NCI-H226 (cell line): ENCODE data around the gene MSI2.
"Not testable (repeated sequence)": the region's sequence is repeated elsewhere in the genome, so short reads cannot be mapped to it uniquely, and the experiment has no call there.

Experiments used
- DNase-seq: peaks from one replicate; pipeline ENCODE4 v3.0.0-alpha.2; 2015

MSI2 gene

DNA sequence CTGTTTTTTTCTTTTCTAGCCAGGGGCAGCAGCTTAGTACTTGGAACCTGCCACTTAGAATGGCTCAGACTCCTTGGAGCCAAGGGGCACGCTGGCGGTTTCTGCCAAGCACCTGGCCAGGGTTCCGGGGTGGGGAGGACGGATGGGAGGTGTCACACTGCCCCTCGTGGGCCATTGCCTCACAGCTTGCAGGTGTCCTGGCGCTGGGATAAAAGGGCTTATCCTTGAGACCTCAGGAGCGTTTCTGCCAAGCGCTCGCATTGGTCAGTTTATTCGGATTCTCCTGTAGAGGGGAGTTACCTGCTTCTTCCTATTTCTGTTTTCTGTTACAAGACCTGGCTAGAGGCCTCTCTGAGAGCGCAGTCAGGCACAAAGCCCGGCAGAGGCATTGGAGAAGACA is 234.6 kb downstream of the MSI2 start:
- no peak for DNase-seq

DNA sequence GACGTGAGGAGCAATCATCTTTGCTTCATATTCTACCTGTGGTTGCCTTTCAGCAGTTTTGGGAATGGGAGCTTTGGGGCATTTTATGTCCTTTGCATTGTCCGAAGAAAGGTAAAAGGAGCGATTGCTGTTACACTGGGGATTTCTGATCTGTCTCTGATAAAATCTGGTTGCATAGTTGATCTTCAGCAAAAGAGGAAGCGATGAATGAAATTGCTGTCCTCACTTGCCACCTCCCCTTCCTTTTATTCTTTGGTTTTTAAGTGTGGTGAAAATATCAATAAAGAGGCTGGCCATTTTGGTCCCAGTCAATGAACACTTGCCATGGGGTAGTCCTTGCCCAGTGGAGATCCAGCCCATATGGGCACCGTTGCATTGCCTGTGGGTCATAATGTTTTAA is 236.8 kb downstream of the MSI2 start:
- no peak for DNase-seq

DNA sequence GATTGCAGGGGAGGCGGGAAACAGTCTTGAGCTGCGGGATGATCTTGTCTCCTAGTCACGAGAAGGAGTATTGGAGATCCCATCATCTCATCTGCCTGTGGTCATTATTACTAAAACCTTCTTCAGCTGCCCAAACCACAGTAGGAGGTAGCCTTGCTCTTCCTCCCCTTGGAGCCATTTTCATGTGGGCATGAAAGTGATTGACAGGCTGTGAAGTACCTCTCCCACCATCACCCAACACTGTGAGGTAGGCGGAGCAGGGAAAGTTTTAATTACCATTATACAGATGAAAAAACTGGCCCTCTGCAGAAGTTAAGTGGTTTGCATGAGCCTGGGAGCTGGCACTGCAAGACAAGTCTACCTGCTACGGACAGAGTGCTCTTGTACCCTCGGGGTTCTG is 237.3 kb downstream of the MSI2 start:
- no peak for DNase-seq

DNA sequence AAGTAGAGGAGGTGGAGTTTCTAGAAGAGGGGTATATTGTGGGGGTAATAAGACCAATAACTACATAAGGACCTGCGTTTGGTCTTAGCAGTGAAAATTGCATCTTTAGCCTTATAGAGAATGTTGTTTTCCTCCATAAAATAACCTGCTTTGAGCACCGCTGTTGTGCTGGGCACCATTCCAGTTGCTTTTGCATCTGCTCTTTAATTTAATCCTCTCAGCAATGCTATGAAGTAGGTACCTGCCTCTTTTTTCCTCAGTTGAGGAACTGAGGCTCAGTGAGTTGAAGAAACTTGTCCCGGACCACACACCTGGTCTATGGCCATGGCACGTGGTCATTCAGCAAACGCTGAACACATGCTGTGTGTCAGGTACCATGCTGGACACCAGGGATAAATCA is 238.1 kb downstream of the MSI2 start:
- no peak for DNase-seq

DNA sequence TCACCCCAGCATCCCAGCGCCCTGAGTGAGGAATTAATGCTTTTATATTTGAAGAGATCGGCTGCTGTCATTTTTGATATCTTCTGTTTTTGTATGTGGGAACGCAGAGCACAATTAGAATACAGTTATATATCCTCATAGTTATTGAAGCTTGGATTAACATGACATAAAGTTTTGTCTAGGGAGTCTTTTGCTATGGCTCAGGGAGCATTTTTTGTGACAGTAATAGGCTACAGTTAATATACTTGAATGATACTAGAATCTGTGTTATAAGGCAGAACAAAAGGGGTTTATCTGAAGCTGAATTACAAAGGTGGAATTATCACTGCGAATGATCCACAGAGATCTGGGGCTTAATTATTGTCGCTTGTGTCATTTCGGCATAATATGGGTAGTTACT is 239.4 kb downstream of the MSI2 start:
- no peak for DNase-seq

DNA sequence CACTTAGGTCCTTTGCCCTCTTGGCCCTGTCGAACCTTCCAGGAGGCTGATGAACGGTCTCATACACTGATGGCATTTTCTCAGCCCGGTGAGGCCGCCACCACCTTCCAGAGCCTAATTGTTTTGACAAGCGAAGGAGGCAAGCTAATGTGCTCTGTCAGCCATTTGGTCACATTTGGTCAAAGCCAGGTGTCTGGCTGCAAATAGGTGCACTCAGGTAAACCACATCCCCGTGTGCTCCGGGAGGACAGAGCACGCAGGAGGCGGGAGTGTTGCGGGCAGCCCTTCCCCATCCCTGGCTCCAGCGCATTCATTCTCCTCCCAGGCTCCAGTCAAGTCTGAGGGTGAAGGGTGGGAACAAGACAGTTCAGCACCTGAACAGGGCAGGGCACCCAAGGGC is 240.1 kb downstream of the MSI2 start:
- DNase-seq = no peak

DNA sequence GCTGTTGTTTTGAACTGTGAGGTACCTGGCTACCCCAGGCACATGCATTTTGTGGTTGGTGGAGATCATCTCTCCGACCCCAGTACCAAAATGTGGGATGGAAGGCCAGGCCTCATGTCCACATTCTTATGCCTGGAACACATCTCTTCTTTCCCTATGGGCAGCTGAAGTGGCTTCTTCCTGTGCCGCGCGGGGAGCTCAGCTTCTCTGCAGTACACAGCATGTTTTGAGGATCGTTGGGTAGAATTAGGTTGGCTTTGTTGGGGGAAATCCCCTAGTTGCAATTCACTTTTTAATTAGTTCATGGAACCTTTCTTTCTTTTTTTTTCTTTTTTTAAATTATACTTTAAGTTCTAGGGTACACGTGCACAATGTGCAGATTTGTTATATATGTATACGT is 242.1 kb downstream of the MSI2 start:
- DNase-seq = no peak

DNA sequence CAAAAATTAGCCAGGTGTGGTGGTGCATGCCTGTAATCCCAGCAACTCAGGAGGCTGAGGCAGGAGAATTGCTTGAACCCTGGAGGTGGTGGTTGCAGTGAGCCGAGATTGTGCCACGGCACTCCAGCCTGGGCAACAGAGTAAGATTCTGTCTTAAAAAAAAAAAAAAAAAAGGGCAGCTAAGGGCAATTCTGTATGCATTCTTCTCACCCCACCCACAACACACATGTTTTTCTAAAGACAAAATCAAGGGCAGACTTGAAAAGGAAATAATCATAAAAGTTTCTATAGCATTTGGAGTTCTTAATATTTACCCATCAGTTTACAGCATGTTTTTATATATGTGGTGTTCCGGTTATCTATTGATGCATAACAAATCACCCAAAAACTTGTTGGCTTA is 242.9 kb downstream of the MSI2 start:
- DNase-seq = not testable (repeated sequence)

DNA sequence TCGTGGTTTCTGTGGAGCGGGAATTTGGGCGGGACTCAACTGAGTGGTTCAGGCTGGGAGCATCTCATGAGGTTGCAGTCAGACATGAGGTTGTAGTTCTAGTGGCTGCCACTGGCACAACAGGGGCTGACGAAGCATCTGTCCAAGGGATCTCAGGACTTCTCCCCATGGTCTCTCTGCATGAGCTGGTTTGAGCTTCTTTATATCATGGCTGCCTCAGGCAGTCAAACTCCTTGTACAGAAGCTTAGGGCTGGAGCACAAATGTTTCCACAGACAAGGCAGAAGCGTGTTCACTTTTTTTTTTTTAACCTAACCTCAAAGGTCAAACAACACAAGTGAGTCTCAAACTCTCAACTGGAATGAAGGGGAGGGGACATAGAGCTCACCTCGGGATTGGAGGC is 243.3 kb downstream of the MSI2 start:
- no peak for DNase-seq

DNA sequence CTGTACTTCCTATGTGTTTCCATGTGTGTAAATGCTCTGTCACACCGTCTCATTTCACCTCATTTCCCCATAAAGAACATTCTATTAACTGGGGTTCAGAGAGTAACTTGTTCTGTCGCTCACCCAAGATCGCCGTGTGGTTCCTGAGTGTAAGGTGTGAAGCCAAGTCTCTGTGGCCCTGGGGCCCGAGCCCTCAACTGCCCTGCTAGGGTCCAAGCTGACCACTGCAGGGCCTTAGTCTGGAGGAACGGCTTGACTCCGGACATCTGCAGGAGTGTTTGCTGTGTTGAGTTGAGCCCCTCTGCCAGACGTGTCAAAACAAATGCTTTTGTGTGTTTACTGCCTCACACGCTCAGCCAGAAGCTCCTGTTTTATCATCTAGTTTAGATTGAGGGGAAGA is 244.7 kb downstream of the MSI2 start:
- no peak for DNase-seq

DNA sequence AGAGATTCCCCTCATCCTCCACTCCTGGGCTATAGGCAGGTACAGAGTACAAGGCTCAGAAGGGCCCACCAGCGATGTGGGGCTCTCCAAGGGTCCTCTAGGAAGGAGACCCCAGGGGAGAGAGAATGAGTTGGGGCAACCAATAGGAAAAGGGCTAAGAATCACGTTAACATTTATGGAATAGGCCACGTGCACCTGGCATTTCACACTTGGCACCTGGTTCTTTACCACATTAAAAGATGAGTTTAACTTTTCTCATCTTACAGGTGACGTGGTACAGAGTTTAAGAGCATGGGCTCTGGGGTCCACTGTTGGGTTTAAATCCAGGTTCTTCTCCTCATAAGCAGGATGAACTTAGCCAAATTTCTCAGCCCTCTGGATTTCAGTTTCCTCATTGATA is 245.7 kb downstream of the MSI2 start:
- no peak for DNase-seq

DNA sequence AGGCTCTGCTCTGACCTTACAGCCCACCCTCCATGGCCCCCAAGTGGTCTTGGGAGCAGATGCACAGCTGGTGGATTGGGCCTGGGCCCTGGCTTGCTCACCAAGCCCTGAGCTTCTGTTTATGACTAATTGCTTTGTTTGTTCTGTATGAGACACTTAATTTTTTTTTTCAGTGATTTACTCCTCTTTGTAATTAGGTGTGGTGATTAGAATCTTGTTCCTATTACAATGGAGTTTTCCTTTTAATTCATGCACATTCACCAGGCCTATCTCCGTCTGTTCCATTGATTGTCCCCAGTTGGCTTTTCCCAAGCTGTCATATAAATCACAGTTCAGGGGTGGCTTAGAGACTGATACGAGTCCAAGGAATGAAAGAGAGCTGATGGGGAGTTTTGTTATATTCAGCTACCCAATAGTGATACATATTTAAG is 246.5 kb downstream of the MSI2 start:
- no peak for DNase-seq

DNA sequence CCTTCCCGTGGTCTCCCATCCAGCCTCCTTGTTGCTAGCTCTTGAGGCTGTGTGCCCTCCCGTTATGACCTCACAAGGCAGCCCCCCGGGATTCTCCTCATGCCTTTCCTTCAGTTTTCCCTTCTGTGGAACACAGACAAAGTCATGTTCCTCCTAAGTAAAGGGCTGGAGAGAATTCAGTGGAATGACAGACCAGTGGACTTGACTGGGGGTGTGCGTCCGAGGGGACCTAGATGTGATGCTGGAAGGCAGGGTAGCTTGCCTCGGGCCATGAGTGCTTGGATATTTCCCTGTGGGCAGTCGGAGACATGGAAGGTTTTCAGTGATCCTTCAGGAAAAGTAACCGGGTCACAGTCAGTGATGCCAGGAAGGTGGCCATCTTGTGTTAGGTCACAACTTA is 247.9 kb downstream of the MSI2 start:
- DNase-seq = no peak

DNA sequence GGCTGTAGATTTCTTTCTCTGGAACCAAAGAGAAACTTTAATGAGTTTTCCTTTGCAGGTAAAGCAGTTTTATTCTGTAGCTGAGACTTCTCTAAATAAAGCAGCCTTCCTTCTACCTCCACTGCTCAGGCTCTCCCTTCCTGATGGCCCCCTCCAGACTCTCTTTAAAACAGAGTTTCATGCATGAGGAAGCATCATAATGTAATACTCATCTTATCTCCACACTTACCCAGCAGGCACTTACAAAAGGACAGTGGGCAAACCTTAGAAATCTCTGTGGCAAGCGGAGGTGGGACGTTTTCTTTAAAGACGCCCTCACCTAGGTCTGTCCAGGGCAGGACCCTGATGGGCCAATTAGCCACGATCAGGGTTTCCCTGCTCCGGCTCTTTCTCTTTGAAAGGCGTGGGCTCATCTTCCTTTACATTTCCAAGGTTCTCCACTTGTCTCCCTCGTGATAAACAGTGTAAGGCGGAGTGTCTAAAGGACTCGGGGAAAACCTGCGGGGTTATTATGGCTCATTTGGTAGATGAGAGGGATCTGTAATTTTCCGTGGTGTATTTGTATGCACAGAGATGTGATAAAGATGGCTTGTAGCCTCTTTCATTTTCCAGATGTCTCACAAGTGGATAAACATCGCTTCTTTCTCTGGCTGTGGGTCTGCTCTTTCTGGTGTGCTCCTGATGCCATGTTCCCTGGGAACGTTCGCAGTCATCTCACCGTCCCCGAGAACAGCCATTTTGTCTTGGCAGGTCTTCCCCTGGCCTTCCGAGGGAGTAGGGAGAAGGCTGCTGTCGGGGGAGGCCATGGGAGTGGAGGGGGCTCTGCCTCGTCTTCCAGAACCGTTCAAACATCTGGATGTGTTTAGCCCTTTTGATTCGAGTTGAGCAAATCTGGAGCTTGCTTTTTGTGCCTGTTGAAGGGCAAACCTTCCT is 249.8 kb downstream of the MSI2 start:
- DNase-seq = no peak

DNA sequence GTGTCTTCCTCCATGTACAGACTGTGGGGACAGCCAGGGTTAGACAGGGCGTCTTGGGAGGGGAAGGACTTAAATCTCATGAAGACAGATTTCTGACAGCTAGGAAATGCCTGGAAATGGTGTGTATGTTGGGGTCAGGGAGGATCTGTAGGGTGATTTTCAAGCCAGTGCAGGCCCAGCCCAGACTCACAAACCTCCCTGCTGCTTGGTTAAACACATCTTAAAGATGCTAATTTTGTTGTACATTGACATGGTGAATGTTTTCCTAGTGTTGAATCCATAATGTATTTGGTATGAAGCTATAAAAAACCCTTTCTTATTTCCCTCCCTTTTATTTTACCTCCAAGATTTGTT is 250.4 kb downstream of the MSI2 start:
- DNase-seq = no peak

DNA sequence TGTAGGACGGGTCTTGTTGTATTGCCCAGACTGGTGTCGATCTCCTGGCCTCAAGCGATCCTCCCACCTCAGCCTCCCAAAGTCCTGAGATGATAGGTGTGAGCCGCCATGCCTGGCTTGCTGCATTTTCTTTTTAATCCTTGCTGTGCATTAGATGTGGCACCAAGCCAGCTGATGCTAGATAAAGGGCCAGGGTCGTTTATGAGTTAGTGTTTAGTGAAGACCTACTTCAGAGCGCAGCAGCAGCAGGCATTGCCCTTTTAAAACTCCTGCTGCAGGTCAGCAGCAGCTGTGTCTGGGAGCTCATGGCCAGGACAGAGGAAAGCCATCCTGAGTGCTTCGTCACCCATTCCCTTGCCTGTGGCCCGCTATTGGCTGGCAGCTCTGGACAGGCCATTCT is 251.5 kb downstream of the MSI2 start:
- DNase-seq = no peak

DNA sequence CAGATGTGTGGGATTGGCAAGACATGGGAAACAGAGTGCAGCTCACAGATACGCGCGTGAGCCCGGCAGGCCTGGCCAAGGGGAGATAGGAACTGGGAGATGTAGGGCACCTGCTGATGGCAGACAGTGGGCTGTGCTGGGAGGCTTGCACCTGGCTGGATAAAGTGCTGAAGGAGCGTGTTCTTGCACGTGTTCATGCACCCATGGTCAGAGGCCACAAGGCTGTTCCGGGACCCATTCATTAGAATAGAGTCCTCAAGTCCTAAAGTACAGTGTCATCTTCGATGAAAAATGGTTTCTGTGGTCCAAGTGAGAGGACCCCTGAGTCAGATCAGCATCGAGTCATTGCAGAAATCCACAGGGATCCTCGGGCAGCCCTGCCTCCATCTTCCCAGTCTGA is 252.3 kb downstream of the MSI2 start:
- no peak for DNase-seq

DNA sequence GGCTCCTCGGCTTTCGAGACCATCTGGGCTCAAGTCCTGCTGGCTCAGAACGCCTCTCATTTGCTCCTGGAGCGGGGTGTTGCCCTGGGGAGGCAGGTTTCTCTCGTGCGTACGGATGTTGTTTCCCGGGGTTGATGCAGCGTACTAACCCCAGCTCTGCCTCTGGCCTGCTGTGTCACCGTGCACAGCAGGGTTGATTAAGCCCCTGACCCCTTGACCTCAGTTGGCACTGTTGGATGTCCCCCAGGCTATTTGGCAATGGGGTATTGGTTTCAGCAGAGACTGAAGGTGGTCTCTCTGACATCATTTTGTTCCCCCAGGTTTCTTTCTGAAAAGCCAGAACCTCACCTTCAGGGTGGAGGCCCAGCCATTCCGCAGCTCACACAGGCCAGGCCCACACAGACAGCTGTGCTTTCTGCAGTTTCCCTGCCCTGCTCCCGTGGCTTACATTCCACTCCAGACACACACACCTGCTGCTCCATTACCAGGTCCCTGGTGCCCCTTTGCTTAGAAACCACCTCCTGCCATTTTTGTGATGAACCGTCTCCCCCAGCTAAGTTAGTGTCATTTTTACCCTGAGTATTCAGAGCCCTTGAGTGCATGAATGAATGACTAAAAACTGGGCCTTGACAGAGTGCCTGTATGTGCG is 255.3 kb downstream of the MSI2 start:
- DNase-seq = no peak

DNA sequence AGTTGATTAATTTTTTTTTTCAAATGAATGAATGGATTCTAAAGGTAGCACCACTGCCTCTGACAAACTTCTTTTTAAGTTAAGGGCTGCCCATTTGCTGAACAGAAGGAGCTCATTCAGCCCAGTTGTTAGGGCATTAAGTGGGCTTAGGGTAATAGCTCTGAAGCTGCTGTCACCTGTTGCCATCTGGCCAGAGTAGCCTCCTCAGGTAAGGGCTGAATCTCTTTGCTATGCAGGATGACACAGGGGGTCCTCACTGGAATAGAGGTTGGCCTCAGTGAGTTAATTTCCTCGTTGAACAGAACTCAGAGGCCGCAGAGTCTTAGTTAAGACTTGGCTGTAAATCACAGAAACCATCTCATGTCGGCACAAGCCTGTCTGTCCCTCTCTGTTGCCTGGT is 255.9 kb downstream of the MSI2 start:
- DNase-seq = no peak

DNA sequence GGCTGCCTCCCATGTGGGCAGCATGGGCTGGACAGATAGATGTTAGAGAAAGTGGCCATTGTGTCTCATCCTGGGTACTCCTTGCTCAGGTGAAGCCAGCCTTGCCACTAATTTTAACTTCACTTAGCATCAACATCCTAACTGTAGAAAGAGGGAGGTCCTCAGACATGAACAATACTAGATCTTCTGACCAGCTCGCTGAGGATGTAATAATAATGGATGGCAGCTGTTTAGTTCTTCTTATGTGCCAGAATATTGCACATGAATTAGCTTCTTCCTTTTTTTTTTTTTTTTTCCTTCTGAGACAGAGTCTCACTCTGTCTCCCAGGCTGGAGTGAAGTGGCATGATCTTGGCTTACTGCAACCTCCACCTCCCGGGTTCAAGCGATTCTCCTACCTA is 256.4 kb downstream of the MSI2 start:
- DNase-seq = no peak

DNA sequence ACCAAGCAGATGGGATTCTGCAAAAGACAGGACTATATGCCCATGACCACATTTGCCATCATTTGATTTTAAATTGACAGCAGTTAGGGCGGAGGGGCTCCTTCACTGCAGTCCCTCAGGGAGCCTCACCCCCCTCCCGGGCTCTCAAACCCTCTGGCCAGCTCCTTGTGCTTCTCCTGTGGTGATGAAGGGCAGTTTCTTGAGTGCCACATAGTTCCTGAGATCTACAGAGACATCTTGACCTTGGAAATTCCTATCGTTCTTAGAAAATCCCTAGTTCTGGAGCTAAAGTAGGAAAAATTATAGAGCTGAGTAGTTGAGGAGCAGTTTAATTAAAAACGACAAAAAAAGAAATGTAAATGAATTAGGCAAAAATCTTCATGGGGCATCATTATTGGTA is 257.2 kb downstream of the MSI2 start:
- DNase-seq = no peak

DNA sequence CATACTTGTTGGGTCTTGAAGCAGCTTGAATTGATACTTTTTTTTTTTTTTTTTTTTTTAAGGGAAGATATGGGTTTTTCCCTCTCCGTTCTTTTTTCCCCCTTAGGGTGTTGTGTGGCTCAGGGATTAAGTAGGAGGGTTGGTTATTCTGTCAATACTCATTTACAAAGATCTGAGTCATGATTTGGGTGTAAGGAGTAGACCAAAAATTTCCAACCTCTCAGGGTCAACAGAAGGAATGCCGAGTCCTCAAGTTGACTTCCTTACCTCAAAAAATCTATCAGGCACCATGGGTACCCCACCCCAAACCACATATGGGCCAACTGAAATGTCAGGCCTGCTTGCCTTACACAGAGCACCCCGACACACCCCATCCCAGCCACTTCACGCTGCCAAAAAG is 258.3 kb downstream of the MSI2 start:
- DNase-seq = peak; percentile 22

DNA sequence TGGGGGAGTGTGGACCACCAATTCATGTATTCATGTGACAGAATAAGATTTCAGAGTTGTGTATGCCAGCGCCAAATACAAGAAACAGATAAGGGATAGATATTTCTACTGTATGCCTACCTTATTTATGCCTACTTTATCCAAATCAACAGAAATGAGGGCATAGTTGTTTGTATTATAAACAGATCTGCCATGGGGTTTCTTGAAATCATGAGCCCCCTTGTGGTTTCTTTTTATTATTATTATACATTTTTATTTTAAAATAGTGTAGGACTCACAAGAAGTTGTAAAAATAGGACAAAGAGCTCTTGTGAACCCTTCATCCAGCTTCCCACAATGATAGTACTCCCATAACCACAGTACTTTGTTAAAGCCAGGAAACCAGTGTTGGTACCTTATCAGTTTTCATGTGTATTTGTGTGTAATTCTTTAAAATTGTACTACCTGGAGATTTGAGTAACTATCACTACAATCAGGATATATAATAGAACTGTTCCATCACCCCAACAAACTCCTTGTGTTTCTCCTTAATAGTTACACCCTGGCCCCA is 259.4 kb downstream of the MSI2 start:
- no peak for DNase-seq
